Upper lobe of right lung (tissue), 1 donor: ENCODE measurements around the gene SDC4. TPM values are rescaled to one million over a fixed set of nuclear protein-coding genes. Genes with fewer than 3 reads are reported as not detected.
A peak's percentile ranks its signal among the peaks of the same experiment; 100 is the strongest.

Experiments used
- ATAC-seq: fragments of 200-7000 bp; cut with Tn5 transposase; one replicate; pipeline ENCODE4 v1.9.1; 2020; ENCODE audit warnings: mild to moderate bottlenecking, moderate library complexity
- DNase-seq: peaks from one replicate; pipeline ENCODE4 v3.0.0-alpha.2; 2020
- H3K27ac ChIP-seq: fragments of 200-600 bp; one replicate; pipeline ENCODE4 v1.8.0; 2022
- H3K27me3 ChIP-seq: fragments of 200-600 bp; one replicate; pipeline ENCODE4 v1.8.0; 2022; ENCODE audit warnings: mild to moderate bottlenecking
- H3K36me3 ChIP-seq: fragments of 200-600 bp; one replicate; pipeline ENCODE4 v1.8.0; 2022
- H3K4me1 ChIP-seq: fragments of 200-600 bp; one replicate; pipeline ENCODE4 v1.8.0; 2022
- H3K4me3 ChIP-seq: fragments of 200-600 bp; one replicate; pipeline ENCODE4 v1.8.0; 2022; ENCODE audit warnings: mild to moderate bottlenecking
- H3K9me3 ChIP-seq: fragments of 200-600 bp; one replicate; pipeline ENCODE4 v1.8.0; 2022
- CTCF ChIP-seq: fragments of 200-600 bp; IDR thresholded peaks from one replicate; pipeline ENCODE4 v1.8.0; 2022; ENCODE audit warnings: antibody characterized with exemption
- intact Hi-C: fragments of 100-400 bp; cut with DNase I; formaldehyde crosslinking; loops from one replicate; pipeline ENCODE4 v1.11.0; 2022
- total RNA-seq: library from RNA; stranded (reverse); fragmentation: NEBNext Ultra II Directional; extraction: Animal tissue kit (Norgen Biotek cat#: 25700); gene quantifications from one replicate; pipeline ENCODE4 v1.2.1, GENCODE V29; 2021
- donor health status: DM: no; HTN: yes; CAD: no; lungs with severe emphysema.

SDC4 gene
- total RNA-seq, 1 donor from 2014 or later: 345 TPM

GRCh38 chr20:45317826-45318225 lies 30.4 kb downstream of the SDC4 start:
- Histone ChIP-seq H3K4me3 (no peak overlapping the region), H3K27ac (no peak overlapping the region), H3K27me3 (peaks cover 33% of the 10 kb centered on the region), H3K9me3 (no peaks in the 10 kb centered on the region), H3K36me3 (no peaks in the 10 kb centered on the region), H3K4me1 (no peaks in the 10 kb centered on the region)
- no peak for ATAC-seq
- no peak for DNase-seq
- TF ChIP-seq CTCF: no peak
- intact Hi-C loops: no loop called here

- no peak overlapping the region for H3K27ac ChIP-seq
- DNase-seq (no peak), ATAC-seq (no peak)
- intact Hi-C loops: no loop called here
- H3K9me3 ChIP-seq: no peaks in the 10 kb centered on the region
- no peak for TF ChIP-seq CTCF
- H3K4me3 ChIP-seq: no peak overlapping the region
- peaks cover 45% of the 10 kb centered on the region for H3K27me3 ChIP-seq
- no peaks in the 10 kb centered on the region for H3K4me1 ChIP-seq
- no peaks in the 10 kb centered on the region for H3K36me3 ChIP-seq
Measured at GRCh38 chr20:45316150-45317080, 31.8 kb downstream of the SDC4 start.

- intact Hi-C loops: no loop called here
- TF ChIP-seq CTCF: no peak
- H3K9me3 ChIP-seq: no peaks in the 10 kb centered on the region
- no peak for DNase-seq
- H3K27me3 ChIP-seq: peaks cover 48% of the 10 kb centered on the region
- H3K27ac ChIP-seq: no peak overlapping the region
- no peaks in the 10 kb centered on the region for H3K4me1 ChIP-seq
- H3K4me3 ChIP-seq: no peak overlapping the region
- no peak for ATAC-seq
- H3K36me3 ChIP-seq: no peaks in the 10 kb centered on the region
Measured at GRCh38 chr20:45315672-45316071, 32.6 kb downstream of the SDC4 start.

- no peak for ATAC-seq
- TF ChIP-seq CTCF: no peak
- intact Hi-C loops: no loop called here
Measured at GRCh38 chr20:45313943-45314342, 34.3 kb downstream of the SDC4 start.

GRCh38 chr20:45313065-45313695 lies 35.0 kb downstream of the SDC4 start:
- H3K9me3 ChIP-seq: no peaks in the 10 kb centered on the region
- ATAC-seq (no peak), DNase-seq (peak; percentile 29)
- peaks cover 48% of the 10 kb centered on the region for H3K27me3 ChIP-seq
- TF ChIP-seq CTCF: no peak
- H3K27ac ChIP-seq: no peak overlapping the region
- H3K4me3 ChIP-seq: no peak overlapping the region
- no peaks in the 10 kb centered on the region for H3K36me3 ChIP-seq
- H3K4me1 ChIP-seq: no peaks in the 10 kb centered on the region
- intact Hi-C loops: no loop called here

More at GRCh38 chr20:45313943-45314342, 34.3 kb downstream of the SDC4 start:
- Histone ChIP-seq H3K36me3 (no peaks in the 10 kb centered on the region), H3K27me3 (peaks cover 48% of the 10 kb centered on the region), H3K4me3 (no peak overlapping the region), H3K9me3 (no peaks in the 10 kb centered on the region), H3K4me1 (no peaks in the 10 kb centered on the region), H3K27ac (no peak overlapping the region)
- peak; percentile 48 for DNase-seq
